CD4-positive, alpha-beta T cell treated with Interleukin-4 for 4 hours (primary cell): Measurements from ENCODE around the gene CEP78.

Experiments
- DNase-seq: peaks from one replicate; pipeline ENCODE4 v3.0.0-alpha.2; 2020

CEP78 gene

GRCh38 chr9:78311075-78311474 is 75.2 kb downstream of the CEP78 start:
- DNase-seq, result no peak

GRCh38 chr9:78311886-78312524 is 76.1 kb downstream of the CEP78 start:
- DNase-seq, result no peak

DNA sequence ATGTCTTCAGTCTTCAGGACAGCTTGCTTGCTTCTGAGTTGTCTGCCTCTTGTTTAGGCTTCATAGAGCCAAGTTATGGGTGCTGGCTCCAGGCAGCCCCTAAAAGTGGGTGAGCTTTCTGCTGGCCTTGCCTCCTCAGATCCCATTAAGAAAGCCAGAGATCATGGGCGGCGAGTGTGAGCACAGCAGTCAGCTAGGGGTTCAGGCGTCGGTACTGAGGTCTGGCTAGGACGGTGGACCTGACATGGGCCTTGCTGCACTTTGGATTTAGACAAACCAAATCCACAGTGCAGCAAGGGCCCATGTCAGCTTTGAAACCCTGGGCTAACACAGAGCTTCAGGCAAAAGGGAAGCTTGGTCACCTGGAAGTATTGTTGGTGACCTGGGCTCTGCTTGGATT is 78.7 kb downstream of the CEP78 start:
- no peak for DNase-seq

DNA sequence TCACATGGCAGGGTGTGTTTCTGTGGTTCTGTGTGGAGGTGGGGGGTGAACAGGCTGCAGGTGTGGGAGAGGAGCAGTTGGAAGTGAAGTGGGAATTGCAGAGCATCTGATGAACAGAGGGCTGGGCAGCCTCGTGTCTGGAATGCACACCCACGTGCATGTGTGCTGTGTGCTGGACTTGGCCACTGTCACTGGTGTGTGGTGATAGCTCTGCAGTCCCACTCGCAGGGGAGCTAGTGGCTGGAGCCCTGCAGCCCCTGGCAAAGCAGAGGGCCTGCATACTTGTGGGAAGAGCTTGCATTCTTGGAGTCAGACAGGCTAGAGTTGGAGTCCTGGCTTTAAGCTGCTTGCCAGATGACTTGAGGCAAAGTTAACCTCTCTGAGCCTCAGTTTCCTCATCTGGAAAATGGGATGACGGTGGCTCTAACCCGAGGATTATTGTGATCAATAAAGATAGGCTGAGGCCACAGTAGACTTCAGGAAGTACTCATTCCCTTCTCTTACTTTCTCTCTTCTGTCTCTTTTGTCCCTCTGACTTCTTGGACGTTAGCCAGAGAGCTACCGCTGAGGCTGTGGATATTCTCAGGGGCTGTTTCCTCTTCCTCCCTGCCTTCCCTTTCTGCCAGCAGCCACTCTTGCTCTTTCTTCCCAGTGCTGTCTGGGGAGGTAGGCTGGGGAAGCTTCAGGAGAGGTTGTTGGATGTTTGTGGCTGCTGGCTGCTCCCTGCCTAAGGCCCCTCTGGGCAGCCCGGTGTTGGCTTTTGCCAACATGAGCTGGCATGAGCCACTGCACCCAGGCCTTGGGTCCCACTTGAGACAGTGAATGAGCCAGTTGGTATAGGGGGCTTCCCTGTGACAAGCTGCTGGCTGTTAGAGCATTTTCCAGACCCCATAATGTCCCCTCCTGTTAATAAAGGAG is 79.3 kb downstream of the CEP78 start:
- no peak for DNase-seq

- DNase-seq, result no peak
Measured at GRCh38 chr9:78316166-78316892, 80.5 kb downstream of the CEP78 start.

DNA sequence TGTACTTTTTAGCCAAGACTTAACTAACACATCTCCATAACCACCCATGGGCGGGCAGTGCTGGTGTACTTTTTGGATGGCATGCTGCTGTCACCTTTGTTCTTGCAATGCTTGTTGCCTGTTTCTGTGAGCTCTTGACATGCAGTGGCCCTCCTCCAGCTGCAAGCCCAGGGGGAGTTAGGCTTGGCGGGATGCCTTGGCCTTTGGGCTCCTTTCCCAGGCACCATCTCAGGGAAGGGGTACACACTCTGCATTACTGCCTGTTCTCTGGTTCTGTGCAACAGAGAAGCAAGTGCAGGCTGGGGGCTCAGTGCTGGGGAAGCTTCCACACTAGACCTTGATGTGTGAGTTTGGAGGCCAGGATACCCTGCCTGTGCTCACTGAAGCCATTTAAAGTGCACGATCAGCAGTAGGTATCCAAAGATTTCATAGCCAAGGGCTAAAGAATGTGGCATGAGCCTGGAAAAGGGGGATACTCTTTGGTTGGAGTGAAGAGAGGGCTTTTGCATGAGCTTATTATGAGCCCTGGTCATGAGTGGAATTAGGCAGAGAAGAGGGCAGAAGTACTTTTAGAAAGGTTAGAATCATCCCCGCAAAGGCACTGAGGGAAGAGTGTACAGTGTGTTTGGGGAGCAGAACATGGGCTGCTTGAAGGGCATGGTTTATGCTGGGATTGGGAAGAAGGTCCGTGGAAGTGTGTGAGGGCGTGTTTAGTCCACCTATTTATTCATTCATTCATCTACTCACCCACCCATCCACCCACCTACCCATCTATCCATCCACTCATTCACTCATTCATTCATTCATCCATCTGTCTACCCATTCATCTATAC is 83.5 kb downstream of the CEP78 start:
- DNase-seq, result no peak

GRCh38 chr9:78320030-78320693 is 84.3 kb downstream of the CEP78 start:
- DNase-seq, result no peak

GRCh38 chr9:78320875-78321496 is 85.1 kb downstream of the CEP78 start:
- no peak for DNase-seq

GRCh38 chr9:78321505-78321904 is 85.6 kb downstream of the CEP78 start:
- no peak for DNase-seq

- DNase-seq, result no peak
Measured at GRCh38 chr9:78324068-78324650, 88.3 kb downstream of the CEP78 start.

DNA sequence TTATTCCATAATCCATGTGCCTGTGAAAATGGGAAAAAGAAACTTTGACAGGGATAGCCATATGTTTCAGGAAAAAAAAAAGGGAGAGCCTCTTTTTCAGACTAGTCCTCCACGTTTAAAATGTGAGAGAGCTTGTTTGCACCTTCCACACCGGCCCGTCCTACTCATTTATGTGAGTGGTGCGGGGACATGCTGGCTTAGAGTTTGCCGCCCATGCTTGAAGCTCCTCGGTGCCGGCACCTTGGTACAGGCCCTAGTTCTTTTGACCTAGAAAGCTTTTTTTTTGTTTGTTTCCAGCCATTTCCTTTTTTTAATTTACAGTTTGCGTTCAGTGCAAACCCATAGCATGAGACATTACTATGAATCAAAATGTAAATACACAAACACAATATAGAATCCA is 88.8 kb downstream of the CEP78 start:
- no peak for DNase-seq

DNA sequence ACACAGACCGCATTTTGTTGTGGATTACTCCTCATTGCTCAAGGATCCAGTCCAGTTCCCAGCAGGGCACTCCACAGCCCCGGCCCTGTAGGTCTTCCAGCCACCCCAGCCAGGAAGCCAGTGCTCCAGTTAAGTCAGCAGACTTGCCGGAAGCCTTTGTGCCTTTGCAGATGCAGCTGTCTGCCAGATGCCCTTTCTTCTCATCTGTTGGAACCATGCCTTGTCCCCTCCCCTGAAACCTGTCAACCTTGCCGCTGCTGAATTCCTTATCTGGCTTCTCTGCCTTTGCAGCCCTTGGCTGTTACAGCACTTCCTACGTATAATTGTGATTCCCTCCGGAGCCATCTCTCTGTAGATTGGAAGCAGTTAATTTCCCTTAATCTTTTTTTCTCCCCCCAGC is 89.5 kb downstream of the CEP78 start:
- no peak for DNase-seq

- DNase-seq, result no peak
Measured at GRCh38 chr9:78325846-78326360, 90.0 kb downstream of the CEP78 start.

DNA sequence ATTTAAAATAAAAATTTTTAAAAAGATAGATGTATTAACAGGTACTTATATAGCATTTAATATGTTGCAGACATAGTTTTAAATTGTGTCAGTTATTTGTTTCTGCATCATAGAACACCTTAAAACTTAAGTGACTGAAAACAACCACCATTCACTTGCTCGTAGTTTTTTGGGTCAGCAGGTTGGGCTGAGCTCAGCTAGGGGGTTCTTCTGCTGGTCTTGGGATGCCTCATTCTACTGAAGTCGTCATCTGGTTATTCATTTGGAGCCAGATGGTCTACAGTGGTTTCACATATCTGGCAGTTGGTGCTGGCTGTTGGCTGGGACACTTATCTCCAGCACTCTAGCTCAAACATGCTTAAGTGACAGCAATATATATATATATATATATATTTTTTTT is 90.7 kb downstream of the CEP78 start:
- no peak for DNase-seq
